Activated naive CD8-positive, alpha-beta T cell treated with anti-CD3 and anti-CD28 coated beads, Interleukin-2, amount 50 U/mL, for 16 hours (primary cell): ENCODE measurements around the gene SYT2.
"Not testable (repeated sequence)": the region's sequence is repeated elsewhere in the genome, so short reads cannot be mapped to it uniquely, and the experiment has no call there.

Source experiments
- DNase-seq: peaks from one replicate; pipeline ENCODE4 v3.0.0-alpha.2; 2020; ENCODE audit warnings: low read depth, low spot score

SYT2 gene

GRCh38 chr1:202624088-202624780, 86.0 kb downstream of the SYT2 start:
- no peak for DNase-seq

GRCh38 chr1:202623476-202623875, 86.8 kb downstream of the SYT2 start:
- not testable (repeated sequence) for DNase-seq

- no peak for DNase-seq
These were observed 87.2 kb downstream of the SYT2 start for GRCh38 chr1:202623075-202623474.

DNA sequence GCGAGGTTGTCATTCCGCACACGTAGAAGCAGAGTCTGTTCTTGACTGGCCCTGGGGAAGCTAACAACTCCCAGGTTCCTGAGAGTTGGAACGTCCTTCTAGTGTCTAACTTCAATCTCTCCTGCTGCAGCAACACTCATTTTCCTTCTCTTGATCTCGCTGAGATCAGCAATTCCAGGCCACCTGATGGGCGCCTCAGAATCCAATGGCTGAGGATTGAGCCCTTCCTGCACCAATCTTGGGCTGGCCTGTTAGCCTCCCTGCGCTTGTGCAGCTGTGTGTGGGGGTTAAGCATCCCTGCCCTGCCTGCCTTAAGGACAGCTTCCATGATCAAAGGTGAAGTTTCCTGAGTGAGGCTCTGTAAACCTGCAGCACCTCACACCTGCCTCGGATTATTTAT, 87.9 kb downstream of the SYT2 start:
- no peak for DNase-seq

GRCh38 chr1:202621446-202621845, 88.8 kb downstream of the SYT2 start:
- DNase-seq = no peak

DNA sequence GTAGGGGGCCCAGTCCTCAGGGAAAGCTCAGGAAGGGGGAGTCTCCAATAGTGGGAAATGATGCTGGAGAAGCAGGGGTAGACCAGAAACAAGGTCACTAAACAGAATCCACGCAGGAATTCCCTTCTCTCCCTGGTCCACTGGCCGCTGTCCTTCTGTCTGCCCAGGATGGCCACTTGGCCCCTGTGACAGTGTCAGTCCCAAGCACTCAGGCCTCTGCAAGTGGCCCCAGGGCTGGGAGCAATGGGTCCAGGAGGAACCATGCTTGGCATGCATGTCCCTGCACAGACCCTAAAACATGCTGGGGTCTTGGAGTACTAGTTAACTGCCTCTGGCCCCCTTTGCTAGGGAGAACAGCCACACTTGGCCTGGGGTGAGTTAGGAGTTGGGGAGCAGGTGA, 90.2 kb downstream of the SYT2 start:
- not testable (repeated sequence) for DNase-seq

- no peak for DNase-seq
These were observed 90.7 kb downstream of the SYT2 start for GRCh38 chr1:202619505-202619904.

- not testable (repeated sequence) for DNase-seq
These were observed 91.2 kb downstream of the SYT2 start for GRCh38 chr1:202619012-202619411.

- no peak for DNase-seq
These were observed 93.8 kb downstream of the SYT2 start for GRCh38 chr1:202616355-202616915.

- no peak for DNase-seq
These were observed 94.5 kb downstream of the SYT2 start for GRCh38 chr1:202615501-202616354.

GRCh38 chr1:202615208-202615500, 95.1 kb downstream of the SYT2 start:
- DNase-seq = not testable (repeated sequence)

DNA sequence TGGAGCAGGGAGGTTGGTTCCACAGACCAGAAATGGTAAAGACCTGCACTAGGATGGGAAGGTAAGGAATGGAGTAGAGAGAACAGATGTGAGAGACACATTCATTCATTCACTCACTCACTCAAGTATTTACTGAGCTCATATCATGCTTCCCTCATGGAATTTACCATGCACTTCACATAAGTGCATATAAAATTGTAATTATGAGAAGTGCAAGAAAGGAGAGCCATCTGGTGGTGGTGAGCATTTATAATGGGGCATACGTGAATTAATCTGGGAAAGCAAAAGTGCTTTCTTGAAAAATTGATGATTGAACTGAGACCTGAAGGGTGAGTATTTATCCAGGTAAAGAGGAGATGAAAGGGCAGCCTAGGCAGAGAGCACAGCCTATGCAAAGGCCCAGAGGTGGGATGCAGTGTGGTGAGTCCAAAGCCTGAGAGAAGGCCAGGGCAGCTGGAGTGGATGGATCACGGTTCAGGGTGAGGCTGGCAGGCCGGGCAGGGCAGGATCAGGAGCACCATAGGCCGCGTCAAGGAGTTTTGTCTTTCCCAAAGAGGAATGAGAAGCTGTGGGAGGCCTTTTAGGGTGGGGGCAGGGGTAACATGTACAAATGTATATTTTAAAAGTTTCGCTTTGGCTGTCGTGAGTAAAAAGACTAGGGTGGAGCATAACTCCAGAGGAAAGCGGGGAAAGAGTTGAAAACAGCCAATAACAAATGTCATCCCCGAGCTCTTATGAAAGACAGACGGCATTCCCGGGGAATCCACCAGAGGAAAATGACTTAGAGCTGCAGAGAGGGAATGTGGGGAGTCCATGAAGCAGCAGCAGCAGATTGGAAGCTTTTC, 95.7 kb downstream of the SYT2 start:
- DNase-seq = not testable (repeated sequence)

DNA sequence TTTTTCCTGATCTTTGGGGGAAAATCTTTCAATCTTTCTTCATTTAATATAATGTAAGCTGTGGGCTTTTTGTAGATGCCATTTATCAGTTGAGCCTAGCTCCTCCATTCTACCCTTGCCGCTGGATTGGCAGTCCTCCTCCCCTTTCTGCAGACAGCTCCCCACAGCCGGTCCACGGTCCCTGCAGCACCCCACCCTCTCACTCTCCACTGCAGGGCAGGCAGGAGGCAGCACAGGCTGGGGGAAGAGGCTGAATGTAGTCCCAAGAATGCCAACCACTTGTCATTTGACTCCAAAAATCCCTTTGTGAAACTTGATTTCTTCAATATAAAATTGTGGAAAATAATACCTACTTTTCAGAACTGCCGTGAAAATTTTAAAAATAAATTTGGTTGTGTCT, 96.7 kb downstream of the SYT2 start:
- DNase-seq = no peak

DNA sequence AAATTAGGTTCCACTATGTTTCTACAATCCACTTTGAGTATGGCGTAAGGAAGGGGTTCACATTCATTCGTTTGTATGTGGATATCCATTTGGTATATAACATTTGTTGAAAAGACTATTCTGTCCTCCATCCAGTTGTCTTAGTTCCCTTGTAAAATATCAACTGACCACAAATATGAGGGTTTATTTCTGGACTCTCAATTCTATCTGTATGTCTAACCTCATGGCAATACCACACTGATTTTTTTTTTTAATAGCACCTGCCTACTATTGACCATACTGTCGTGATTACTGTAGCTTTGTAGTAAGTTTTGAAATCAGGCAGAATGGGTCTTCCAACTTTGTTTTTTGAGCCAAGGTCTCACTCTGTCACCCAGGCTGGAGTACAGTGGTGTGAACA, 98.2 kb downstream of the SYT2 start:
- not testable (repeated sequence) for DNase-seq

GRCh38 chr1:202605515-202605914, 104.7 kb downstream of the SYT2 start:
- DNase-seq = no peak

DNA sequence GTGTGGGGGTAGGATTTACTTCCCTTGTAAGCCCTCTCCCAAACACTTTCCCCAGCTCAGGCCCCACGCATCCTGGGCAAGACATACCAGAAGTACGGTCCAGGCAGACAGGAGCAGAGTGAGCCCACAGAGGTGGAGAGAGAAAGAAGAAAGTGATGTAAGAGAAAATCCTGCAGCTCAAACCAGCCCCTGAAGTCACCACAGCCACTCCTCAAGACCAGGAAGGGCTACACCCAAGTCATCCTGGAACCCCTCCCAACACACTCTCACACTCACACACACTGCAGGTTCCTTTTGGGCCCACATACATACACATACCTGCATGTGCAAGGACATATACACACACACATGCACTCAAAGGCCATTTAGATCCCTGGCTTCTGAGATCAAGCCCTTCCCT, 106.8 kb downstream of the SYT2 start:
- no peak for DNase-seq

DNA sequence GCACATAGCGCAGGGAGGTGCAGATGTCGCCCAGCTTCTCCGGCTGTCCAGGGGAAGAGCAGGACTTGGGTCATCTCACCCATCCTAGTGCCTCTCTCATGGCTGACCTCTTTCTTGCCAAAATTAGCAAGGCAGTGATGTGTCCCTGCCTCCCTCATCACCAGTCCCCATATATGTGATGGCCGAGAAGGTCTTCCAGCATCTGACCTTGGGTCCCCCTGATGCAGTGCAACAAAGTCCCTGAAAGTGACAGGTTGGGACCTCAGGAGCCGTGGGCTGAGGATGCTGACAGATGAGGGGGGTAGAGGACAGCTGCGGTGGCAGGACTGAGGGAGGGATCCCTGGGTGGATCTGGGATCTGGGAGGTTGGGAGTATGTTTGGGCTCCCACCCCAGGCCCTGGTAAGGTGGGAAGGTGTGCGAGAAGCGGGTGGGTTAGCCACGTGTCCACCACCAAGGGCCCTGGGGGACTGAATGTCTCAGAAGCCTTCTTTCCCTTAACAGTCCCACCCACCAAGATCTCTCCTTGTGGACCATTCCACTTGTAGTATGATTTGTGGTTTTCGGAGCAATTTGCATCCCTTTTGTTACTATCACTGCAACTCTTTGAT, 109.7 kb downstream of the SYT2 start:
- DNase-seq = no peak

DNA sequence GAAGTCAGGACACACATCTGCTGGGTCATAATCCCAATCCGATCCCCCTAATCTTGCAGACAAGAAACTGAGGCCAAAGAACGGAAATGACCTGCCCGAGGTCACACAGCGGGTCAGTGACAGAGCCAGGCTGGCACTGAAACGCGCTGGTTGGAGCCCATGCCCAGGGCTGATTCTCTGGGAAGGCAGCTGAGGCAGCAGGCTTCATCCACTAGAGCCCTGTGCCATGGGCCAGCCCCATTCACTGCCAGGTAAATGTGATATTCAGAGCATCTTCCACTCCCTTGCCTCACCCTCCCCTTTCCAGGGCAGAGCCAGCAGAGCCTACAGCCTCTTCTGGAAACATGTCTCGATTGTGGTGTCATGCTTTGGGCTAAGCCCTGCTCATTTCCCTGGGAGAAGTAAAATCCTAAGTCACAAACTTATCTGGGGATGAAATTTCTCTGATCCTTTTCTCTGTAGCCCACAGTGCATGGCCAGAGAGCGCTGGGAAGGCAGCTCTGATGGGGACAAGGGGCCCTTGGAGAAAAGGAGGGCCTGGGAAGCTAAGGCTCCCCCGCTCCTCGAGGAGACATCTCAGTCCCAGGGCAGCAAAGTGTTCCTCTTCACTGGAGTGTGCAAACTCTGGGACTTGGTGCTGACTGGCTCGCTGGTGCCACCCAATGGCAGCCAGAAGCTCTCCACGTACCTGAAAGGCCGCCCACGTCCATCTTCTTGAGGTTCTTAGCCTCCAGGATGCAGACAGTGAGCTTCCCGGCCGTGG, 110.4 kb downstream of the SYT2 start:
- no peak for DNase-seq

GRCh38 chr1:202597090-202597761, 113.0 kb downstream of the SYT2 start:
- DNase-seq = no peak

DNA sequence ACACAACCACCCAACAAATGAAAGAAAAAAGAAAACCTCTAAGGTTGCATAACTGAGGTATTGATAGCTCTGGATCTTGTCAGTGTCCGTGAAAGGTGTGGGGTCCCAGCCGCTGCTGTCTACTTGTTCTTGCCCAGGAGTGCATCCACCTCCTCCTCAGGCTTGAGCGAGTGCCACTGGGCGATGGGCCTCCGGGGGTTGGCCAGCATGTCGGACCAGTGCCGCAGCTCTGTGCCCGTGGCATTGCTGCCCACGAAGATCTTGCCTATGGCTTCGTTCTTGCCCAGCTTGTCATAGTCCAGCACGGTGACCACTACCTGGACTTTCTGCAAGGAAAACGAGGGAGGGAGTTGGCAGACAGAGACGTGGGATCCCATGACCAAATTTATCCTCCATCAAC, 113.6 kb downstream of the SYT2 start:
- no peak for DNase-seq
